Upper lobe of right lung (tissue), 1 donor: Measurements from ENCODE around the gene GALNT9. TPM values are rescaled to one million over a fixed set of nuclear protein-coding genes. Genes with fewer than 3 reads are reported as not detected.

Source experiments
- ATAC-seq: fragments of 200-7000 bp; cut with Tn5 transposase; one replicate; pipeline ENCODE4 v1.9.1; 2020; ENCODE audit warnings: mild to moderate bottlenecking, moderate library complexity
- DNase-seq: peaks from one replicate; pipeline ENCODE4 v3.0.0-alpha.2; 2020
- H3K27ac ChIP-seq: fragments of 200-600 bp; one replicate; pipeline ENCODE4 v1.8.0; 2022
- H3K27me3 ChIP-seq: fragments of 200-600 bp; one replicate; pipeline ENCODE4 v1.8.0; 2022; ENCODE audit warnings: mild to moderate bottlenecking
- H3K36me3 ChIP-seq: fragments of 200-600 bp; one replicate; pipeline ENCODE4 v1.8.0; 2022
- H3K4me1 ChIP-seq: fragments of 200-600 bp; one replicate; pipeline ENCODE4 v1.8.0; 2022
- H3K4me3 ChIP-seq: fragments of 200-600 bp; one replicate; pipeline ENCODE4 v1.8.0; 2022; ENCODE audit warnings: mild to moderate bottlenecking
- H3K9me3 ChIP-seq: fragments of 200-600 bp; one replicate; pipeline ENCODE4 v1.8.0; 2022
- intact Hi-C: fragments of 100-400 bp; cut with DNase I; formaldehyde crosslinking; loops from one replicate; pipeline ENCODE4 v1.11.0; 2022
- total RNA-seq: library from RNA; stranded (reverse); fragmentation: NEBNext Ultra II Directional; extraction: Animal tissue kit (Norgen Biotek cat#: 25700); gene quantifications from one replicate; pipeline ENCODE4 v1.2.1, GENCODE V29; 2021
- TF ChIP-seq, protein P1 (sequence below): fragments of 200-600 bp; IDR thresholded peaks from one replicate; pipeline ENCODE4 v1.8.0; 2022; ENCODE audit warnings: antibody characterized with exemption
- donor health status: DM: no; HTN: yes; CAD: no; lungs with severe emphysema.

Gene GALNT9
- total RNA-seq, 1 donor from 2014 or later: 1.6 TPM

DNA sequence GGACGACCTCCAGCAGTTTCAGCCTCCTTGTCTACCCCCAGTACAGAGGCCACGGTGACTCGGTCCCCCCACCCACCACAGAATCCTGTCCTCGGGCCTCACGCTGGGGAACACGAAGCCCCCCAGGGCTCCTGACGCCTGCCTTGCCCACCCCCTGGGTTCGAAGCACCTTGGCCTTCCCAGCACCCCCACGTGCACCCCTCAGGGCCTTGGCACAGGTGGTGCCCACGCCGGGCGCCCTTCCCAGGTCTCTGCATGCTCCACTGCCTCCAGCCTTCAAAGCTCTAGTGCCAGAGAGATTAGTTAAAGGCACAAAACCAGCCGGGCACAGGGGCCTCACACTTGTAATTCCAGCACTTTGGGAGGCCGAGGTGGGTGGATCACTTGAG, 123.3 kb downstream of the GALNT9 start:
- Histone ChIP-seq H3K9me3 (no peaks in the 10 kb centered on the region), H3K27me3 (peaks cover 42% of the 10 kb centered on the region), H3K36me3 (no peaks in the 10 kb centered on the region), H3K27ac (no peak overlapping the region), H3K4me3 (no peak overlapping the region), H3K4me1 (peaks cover 5% of the 10 kb centered on the region)
- TF ChIP-seq, protein P1, sequence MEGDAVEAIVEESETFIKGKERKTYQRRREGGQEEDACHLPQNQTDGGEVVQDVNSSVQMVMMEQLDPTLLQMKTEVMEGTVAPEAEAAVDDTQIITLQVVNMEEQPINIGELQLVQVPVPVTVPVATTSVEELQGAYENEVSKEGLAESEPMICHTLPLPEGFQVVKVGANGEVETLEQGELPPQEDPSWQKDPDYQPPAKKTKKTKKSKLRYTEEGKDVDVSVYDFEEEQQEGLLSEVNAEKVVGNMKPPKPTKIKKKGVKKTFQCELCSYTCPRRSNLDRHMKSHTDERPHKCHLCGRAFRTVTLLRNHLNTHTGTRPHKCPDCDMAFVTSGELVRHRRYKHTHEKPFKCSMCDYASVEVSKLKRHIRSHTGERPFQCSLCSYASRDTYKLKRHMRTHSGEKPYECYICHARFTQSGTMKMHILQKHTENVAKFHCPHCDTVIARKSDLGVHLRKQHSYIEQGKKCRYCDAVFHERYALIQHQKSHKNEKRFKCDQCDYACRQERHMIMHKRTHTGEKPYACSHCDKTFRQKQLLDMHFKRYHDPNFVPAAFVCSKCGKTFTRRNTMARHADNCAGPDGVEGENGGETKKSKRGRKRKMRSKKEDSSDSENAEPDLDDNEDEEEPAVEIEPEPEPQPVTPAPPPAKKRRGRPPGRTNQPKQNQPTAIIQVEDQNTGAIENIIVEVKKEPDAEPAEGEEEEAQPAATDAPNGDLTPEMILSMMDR: no peak
- ATAC-seq: no peak
- intact Hi-C loops: no loop called here
- no peak for DNase-seq

DNA sequence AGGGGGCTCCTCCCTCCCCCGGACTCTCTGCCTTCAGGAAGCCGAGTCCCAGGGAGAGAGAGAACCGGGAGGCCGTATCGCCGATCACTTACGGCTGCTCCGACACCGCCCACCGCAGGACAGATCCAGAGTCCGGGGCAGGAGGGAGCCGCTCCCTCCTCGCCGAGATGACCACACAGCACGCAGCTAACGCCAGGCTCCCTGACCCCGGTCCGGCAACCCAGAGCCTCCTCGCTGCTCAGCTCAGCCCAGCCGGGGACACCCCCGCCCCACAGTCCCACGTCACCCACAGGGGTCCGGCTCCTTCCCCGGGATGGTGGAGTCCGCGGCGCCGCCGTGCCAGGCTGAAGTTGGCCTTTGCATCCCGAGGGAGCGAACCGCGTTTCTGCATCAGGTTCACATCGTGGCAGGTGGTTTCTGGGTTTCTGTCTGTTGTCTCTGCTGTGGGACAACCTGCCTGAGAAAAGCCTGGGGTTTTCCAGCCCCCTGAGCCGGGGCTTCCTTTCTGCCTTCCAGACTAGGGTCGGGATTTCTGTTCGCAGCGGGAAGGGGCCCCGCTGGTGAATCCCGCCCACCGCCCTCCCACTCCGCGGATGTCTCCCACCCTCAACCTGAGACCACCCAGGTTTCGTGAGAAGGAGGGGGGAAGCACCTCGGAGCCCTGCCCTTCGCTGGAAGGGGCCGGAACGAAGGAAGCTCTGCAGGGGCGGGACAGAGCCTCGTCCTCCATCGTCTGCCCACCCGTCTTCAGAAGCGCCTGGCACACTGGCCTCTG, 123.9 kb downstream of the GALNT9 start:
- ATAC-seq: no peak
- H3K4me3 ChIP-seq: no peak overlapping the region

GRCh38 chr12:132204793-132205270, 124.6 kb downstream of the GALNT9 start:
- no peak for ATAC-seq
- DNase-seq: no peak
- intact Hi-C loops: no loop called here
- no peak overlapping the region for H3K4me3 ChIP-seq
- TF ChIP-seq, protein P1: no peak
- peaks cover 5% of the 10 kb centered on the region for H3K4me1 ChIP-seq
- H3K36me3 ChIP-seq: no peaks in the 10 kb centered on the region
- peaks cover 42% of the 10 kb centered on the region for H3K27me3 ChIP-seq
- no peaks in the 10 kb centered on the region for H3K9me3 ChIP-seq
- no peak overlapping the region for H3K27ac ChIP-seq

More for the DNA sequence above, 123.9 kb downstream of the GALNT9 start:
- DNase-seq: no peak
- no peaks in the 10 kb centered on the region for H3K36me3 ChIP-seq
- H3K27me3 ChIP-seq: peaks cover 42% of the 10 kb centered on the region
- H3K4me1 ChIP-seq: peaks cover 5% of the 10 kb centered on the region
- TF ChIP-seq, protein P1: no peak
- H3K27ac ChIP-seq: no peak overlapping the region
- intact Hi-C loops: no loop called here
- H3K9me3 ChIP-seq: no peaks in the 10 kb centered on the region

GRCh38 chr12:132204063-132204792, 125.2 kb downstream of the GALNT9 start:
- Histone ChIP-seq H3K4me1 (peaks cover 5% of the 10 kb centered on the region), H3K9me3 (no peaks in the 10 kb centered on the region), H3K4me3 (no peak overlapping the region), H3K27me3 (peaks cover 42% of the 10 kb centered on the region), H3K27ac (no peak overlapping the region), H3K36me3 (no peaks in the 10 kb centered on the region)
- intact Hi-C loops: no loop called here
- TF ChIP-seq, protein P1: no peak
- ATAC-seq (no peak), DNase-seq (no peak)

DNA sequence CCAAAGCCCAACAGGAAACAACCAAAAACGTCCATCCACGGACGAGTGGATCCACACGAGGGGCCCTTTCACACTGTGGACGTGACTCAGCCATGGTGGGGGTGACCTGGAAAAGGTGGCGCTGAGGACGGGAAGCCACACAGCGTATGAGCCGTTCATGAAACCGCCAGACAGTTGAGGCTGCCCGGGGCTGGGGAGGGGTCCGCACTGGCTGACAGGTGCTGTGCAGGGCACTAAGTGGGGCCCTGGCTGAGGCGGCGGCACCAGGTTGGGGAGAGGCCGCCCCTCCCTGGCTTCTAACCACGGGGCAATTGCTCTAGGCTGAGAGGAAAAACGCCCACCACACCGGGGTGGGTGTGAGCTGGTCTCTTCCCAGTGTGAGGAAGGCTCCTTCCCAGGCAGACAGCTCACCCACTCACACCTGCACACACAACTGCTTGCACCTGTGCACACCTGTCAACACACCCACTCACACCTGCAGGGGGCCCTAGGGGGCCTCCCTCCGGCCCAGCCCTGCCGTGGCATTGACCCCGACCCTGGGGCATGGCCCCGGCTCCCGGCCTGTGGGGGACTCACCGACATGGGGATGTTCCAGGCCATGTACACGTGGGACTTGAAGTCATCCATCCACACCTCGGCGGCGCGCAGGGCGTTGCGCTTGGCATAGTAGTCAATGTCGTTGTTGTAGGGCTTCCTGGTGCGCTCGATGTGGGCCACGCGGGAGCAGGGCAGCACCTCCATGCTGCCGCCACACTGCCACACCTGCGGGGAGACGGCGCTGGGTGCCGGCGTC, 126.3 kb downstream of the GALNT9 start:
- intact Hi-C loops: no loop called here
- Histone ChIP-seq H3K4me1 (peaks cover 5% of the 10 kb centered on the region), H3K27me3 (peaks cover 42% of the 10 kb centered on the region), H3K4me3 (no peak overlapping the region), H3K9me3 (no peaks in the 10 kb centered on the region), H3K36me3 (no peaks in the 10 kb centered on the region), H3K27ac (no peak overlapping the region)
- DNase-seq (no peak), ATAC-seq (no peak)
- TF ChIP-seq, protein P1: no peak
